Measurements from ENCODE around the gene RAD54L.

The RAD54L gene

GRCh38 chr1:46263146-46263545 lies 15.6 kb downstream of the RAD54L start:
- DNase-seq (ENCODE audit: low read depth) = no peak
- TF ChIP-seq POLR2A (IDR thresholded peaks at IDR 0.05; ENCODE audit: extremely low read depth, insufficient read length) (no peak), MAX (IDR thresholded peaks at IDR 0.05; ENCODE audit: low read depth, low read length) (no peak), CTCF (IDR thresholded peaks at IDR 0.05; ENCODE audit: low read depth, low read length) (no peak), MYC (IDR thresholded peaks at IDR 0.05; ENCODE audit: low read depth, low read length) (no peak)
- H3K4me3 ChIP-seq (ENCODE audit: low read depth, low read length) = no peak overlapping the region

GRCh38 chr1:46268578-46268977 lies 21.0 kb downstream of the RAD54L start:
- no peak overlapping the region for H3K4me3 ChIP-seq (ENCODE audit: low read depth, low read length)
- no peak for DNase-seq (ENCODE audit: low read depth)
- TF ChIP-seq MYC (IDR thresholded peaks at IDR 0.05; ENCODE audit: low read depth, low read length) = no peak
- TF ChIP-seq CTCF (IDR thresholded peaks at IDR 0.05; ENCODE audit: low read depth, low read length) = no peak
- no peak for TF ChIP-seq MAX (IDR thresholded peaks at IDR 0.05; ENCODE audit: low read depth, low read length)
- TF ChIP-seq POLR2A (IDR thresholded peaks at IDR 0.05; ENCODE audit: extremely low read depth, insufficient read length) = no peak

GRCh38 chr1:46274225-46275029 lies 26.9 kb downstream of the RAD54L start:
- no peak for DNase-seq (ENCODE audit: low read depth)
- no peak for TF ChIP-seq POLR2A (IDR thresholded peaks at IDR 0.05; ENCODE audit: extremely low read depth, insufficient read length)
- TF ChIP-seq CTCF (IDR thresholded peaks at IDR 0.05; ENCODE audit: low read depth, low read length) = no peak
- TF ChIP-seq MAX (IDR thresholded peaks at IDR 0.05; ENCODE audit: low read depth, low read length) = no peak
- TF ChIP-seq MYC (IDR thresholded peaks at IDR 0.05; ENCODE audit: low read depth, low read length) = no peak
- H3K4me3 ChIP-seq (ENCODE audit: low read depth, low read length) = no peak overlapping the region

- H3K4me3 ChIP-seq (ENCODE audit: low read depth, low read length) = no peak overlapping the region
- DNase-seq (ENCODE audit: low read depth) = no peak
- TF ChIP-seq CTCF (IDR thresholded peaks at IDR 0.05; ENCODE audit: low read depth, low read length) (no peak), MYC (IDR thresholded peaks at IDR 0.05; ENCODE audit: low read depth, low read length) (no peak), MAX (IDR thresholded peaks at IDR 0.05; ENCODE audit: low read depth, low read length) (no peak), POLR2A (IDR thresholded peaks at IDR 0.05; ENCODE audit: extremely low read depth, insufficient read length) (no peak)
Measured at GRCh38 chr1:46275030-46275337, 27.4 kb downstream of the RAD54L start.

- TF ChIP-seq MYC (IDR thresholded peaks at IDR 0.05; ENCODE audit: low read depth, low read length) (no peak), POLR2A (IDR thresholded peaks at IDR 0.05; ENCODE audit: extremely low read depth, insufficient read length) (no peak), CTCF (IDR thresholded peaks at IDR 0.05; ENCODE audit: low read depth, low read length) (no peak), MAX (IDR thresholded peaks at IDR 0.05; ENCODE audit: low read depth, low read length) (no peak)
- no peak overlapping the region for H3K4me3 ChIP-seq (ENCODE audit: low read depth, low read length)
- DNase-seq (ENCODE audit: low read depth) = no peak
Measured at GRCh38 chr1:46277658-46278373, 30.3 kb downstream of the RAD54L start.

All from NB4 (cell line).